Spleen (tissue), 7 donors: ENCODE data around the gene FUT3.

Source experiments
- CTCF ChIP-seq, 11 experiments: fragments of 200-600 bp in 7 of 11; fragments of 450-650 bp in 4 of 11; sonication (generic) in 4 of 11; IDR thresholded peaks in 8 of 11; conservative IDR thresholded peaks in 3 of 11; 1 replicate in 7 of 11; 2 replicates in 4 of 11; pipeline versions ENCODE4 v1.4.0 to v1.8.0; 2016 to 2021; ENCODE audit warnings: antibody characterized with exemption in 11 of 11, inconsistent platforms in 4 of 11, mild to moderate bottlenecking in 1 of 11
- POLR2A ChIP-seq, 3 donors: fragments of 450-650 bp; IDR thresholded peaks; one replicate each; pipeline ENCODE4 v1.5.1; 2017; ENCODE audit warnings: antibody characterized with exemption in 3 of 3, mild to moderate bottlenecking in 1 of 3
- POLR2AphosphoS5 ChIP-seq, 3 donors: sonication (generic); formaldehyde crosslinking; IDR thresholded peaks; one replicate each; pipeline ENCODE4 v1.5.1; 2017; ENCODE audit warnings: antibody characterized with exemption in 3 of 3
- donor health status: DM: no; HTN: no; CAD: no; lungs with moderate emphysema.
- donor health status: DM: no; HTN: no; CAD: no.
- donor health status: DM: no; HTN: no; CAD: no.

- TF ChIP-seq CTCF (IDR thresholded peaks at IDR 0.05 in 8 of 11, conservative IDR thresholded peaks at IDR 0.05 in 3 of 11) (no peak), POLR2AphosphoS5 (IDR thresholded peaks at IDR 0.05) (no peak), POLR2A (IDR thresholded peaks at IDR 0.05) (no peak)
Observed at GRCh38 chr19:5899728-5900526, 48.7 kb upstream of the FUT3 start.
